ENCODE measurements around the gene SPTY2D1. TPM values are rescaled to one million over a fixed set of nuclear protein-coding genes. Genes with fewer than 3 reads are reported as not detected.
"Not testable (repeated sequence)": the region's sequence is repeated elsewhere in the genome, so short reads cannot be mapped to it uniquely, and the experiment has no call there.

Gene SPTY2D1
- total and polyA plus RNA-seq, 4 donors, result 3.0 to 11.8 (median 7.3) TPM

- no peak overlapping the region for H3K27ac ChIP-seq (ENCODE audit: low read depth in 1 of 2, low read length in 2 of 2)
- no peaks in the 10 kb centered on the region for H3K36me3 ChIP-seq (ENCODE audit: control insufficient read depth in 4 of 4, insufficient read depth in 3 of 4, low read depth in 1 of 4, low read length in 3 of 4)
- no peak for DNase-seq (ENCODE audit: low spot score)
- no peak overlapping the region for H3K9ac ChIP-seq (ENCODE audit: low read depth in 1 of 2, low read length in 2 of 2)
- TF ChIP-seq JUND (IDR thresholded peaks at IDR 0.05) (no peak), TAF1 (conservative IDR thresholded peaks at IDR 0.05) (no peak), ATF3 (IDR thresholded peaks at IDR 0.05) (no peak), YY1 (IDR thresholded peaks at IDR 0.05) (no peak), REST (IDR thresholded peaks at IDR 0.05) (no peak), SP1 (IDR thresholded peaks at IDR 0.05) (no peak), FOXA1 (IDR thresholded peaks at IDR 0.05) (no peak), HNF4G (IDR thresholded peaks at IDR 0.05) (no peak), MAX (IDR thresholded peaks at IDR 0.05) (no peak), EGR1 (IDR thresholded peaks at IDR 0.05; ENCODE audit: low read depth in 2 of 2) (no peak), RAD21 (IDR thresholded peaks at IDR 0.05) (no peak), CTCF (IDR thresholded peaks at IDR 0.05; ENCODE audit: low read depth, low read length, missing input control) (no peak), ZBTB33 (IDR thresholded peaks at IDR 0.05) (no peak), HNF4A (conservative IDR thresholded peaks at IDR 0.05) (no peak), NR2F2 (IDR thresholded peaks at IDR 0.05) (no peak), FOXA2 (IDR thresholded peaks at IDR 0.05) (no peak), RXRA (IDR thresholded peaks at IDR 0.05) (no peak)
- no peaks in the 10 kb centered on the region for H3K9me3 ChIP-seq (ENCODE audit: control insufficient read depth in 4 of 4, low read length in 3 of 4)
- H3K4me1 ChIP-seq (ENCODE audit: control insufficient read depth in 4 of 4, insufficient read depth in 4 of 4, low read length in 3 of 4), result no peaks in the 10 kb centered on the region
- no peaks in the 10 kb centered on the region for H3K27me3 ChIP-seq (ENCODE audit: control insufficient read depth in 4 of 4, insufficient read depth in 4 of 4, low read length in 3 of 4)
- H3K4me3 ChIP-seq (ENCODE audit: low read depth in 1 of 3, low read length in 3 of 3), result no peak overlapping the region
- 95% methylated on average over 3 of the region's 3 CpGs for WGBS
Observed at GRCh38 chr11:18682466-18682865, 48.3 kb upstream of the SPTY2D1 start.

- not testable (repeated sequence) for H3K4me3 ChIP-seq (ENCODE audit: low read depth in 1 of 3, low read length in 3 of 3); H3K9ac ChIP-seq (ENCODE audit: low read depth in 1 of 2, low read length in 2 of 2); H3K27ac ChIP-seq (ENCODE audit: low read depth in 1 of 2, low read length in 2 of 2); DNase-seq (ENCODE audit: low spot score); H3K36me3 ChIP-seq (ENCODE audit: control insufficient read depth in 4 of 4, insufficient read depth in 3 of 4, low read depth in 1 of 4, low read length in 3 of 4); H3K9me3 ChIP-seq (ENCODE audit: control insufficient read depth in 4 of 4, low read length in 3 of 4); H3K4me1 ChIP-seq (ENCODE audit: control insufficient read depth in 4 of 4, insufficient read depth in 4 of 4, low read length in 3 of 4); H3K27me3 ChIP-seq (ENCODE audit: control insufficient read depth in 4 of 4, insufficient read depth in 4 of 4, low read length in 3 of 4)
- 91% methylated on average over 1 of the region's 1 CpG for WGBS
Observed at GRCh38 chr11:18681949-18682348, 47.8 kb upstream of the SPTY2D1 start.
